ENCODE data around the gene VEPH1. TPM values are rescaled to one million over a fixed set of nuclear protein-coding genes. Genes with fewer than 3 reads are reported as not detected.

Gene VEPH1
- total RNA-seq, 1 experiment from 2014 or later, result 0.51 TPM

DNA sequence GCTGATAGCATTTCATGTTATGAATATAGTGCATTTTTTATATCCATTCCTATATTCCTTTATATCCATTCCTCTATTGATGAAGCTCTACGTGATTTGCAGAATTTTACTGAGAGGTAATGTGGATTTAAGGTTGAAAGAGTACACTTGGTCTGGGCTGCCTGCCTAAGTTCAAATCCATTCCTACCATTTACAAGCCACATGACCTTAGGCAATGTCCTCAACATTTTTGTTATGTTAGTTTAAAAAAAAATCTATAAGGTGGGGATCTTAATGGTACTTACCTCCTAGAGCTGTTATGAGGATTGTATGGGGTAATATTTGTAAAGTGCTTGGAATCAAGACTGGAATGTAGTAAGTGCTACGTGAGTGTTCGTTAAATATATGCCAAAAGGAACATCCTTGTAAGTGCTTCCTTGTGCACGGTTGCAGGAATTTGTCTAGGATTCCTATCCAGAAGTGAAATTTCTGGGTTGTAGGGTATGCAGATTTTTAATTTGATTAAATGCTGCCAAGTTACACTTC is 11.2 kb upstream of the VEPH1 start:
- intact Hi-C loops (cut with micrococcal nuclease; ENCODE audit: unreplicated experiment) (no loop called here), in situ Hi-C loops (cut with HindIII; ENCODE audit: low pct_unique_long_range_greater_than_20kb, low sequenced_read_pairs) (no loop called here)
- DNase-seq (ENCODE audit: low read depth, low spot score) (no peak), ATAC-seq (no peak)
- ChIA-PET POLR2A (no interaction called here), CTCF (no interaction called here)
- H3K27me3 ChIP-seq (ENCODE audit: control insufficient read depth, insufficient read depth, low read length), result 0 out of 2 replicates have a peak, but pooled peaks cover 2% of the 10 kb centered on the region
- no TSS peak for BruUV-seq (replicated peaks)
- H3K4me3 ChIP-seq (ENCODE audit: low read depth in 2 of 2, low read length in 2 of 2), result no peak overlapping the region
- TF ChIP-seq SIN3A (IDR thresholded peaks at IDR 0.05; ENCODE audit: borderline replicate concordance, insufficient read depth, low read depth, low read length) (no peak), POLR2AphosphoS5 (IDR thresholded peaks at IDR 0.05; ENCODE audit: low read depth, low read length) (no peak), TCF7L2 (IDR thresholded peaks at IDR 0.05; ENCODE audit: low read depth, low read length) (no peak)
- TF ChIP-seq, protein P1, sequence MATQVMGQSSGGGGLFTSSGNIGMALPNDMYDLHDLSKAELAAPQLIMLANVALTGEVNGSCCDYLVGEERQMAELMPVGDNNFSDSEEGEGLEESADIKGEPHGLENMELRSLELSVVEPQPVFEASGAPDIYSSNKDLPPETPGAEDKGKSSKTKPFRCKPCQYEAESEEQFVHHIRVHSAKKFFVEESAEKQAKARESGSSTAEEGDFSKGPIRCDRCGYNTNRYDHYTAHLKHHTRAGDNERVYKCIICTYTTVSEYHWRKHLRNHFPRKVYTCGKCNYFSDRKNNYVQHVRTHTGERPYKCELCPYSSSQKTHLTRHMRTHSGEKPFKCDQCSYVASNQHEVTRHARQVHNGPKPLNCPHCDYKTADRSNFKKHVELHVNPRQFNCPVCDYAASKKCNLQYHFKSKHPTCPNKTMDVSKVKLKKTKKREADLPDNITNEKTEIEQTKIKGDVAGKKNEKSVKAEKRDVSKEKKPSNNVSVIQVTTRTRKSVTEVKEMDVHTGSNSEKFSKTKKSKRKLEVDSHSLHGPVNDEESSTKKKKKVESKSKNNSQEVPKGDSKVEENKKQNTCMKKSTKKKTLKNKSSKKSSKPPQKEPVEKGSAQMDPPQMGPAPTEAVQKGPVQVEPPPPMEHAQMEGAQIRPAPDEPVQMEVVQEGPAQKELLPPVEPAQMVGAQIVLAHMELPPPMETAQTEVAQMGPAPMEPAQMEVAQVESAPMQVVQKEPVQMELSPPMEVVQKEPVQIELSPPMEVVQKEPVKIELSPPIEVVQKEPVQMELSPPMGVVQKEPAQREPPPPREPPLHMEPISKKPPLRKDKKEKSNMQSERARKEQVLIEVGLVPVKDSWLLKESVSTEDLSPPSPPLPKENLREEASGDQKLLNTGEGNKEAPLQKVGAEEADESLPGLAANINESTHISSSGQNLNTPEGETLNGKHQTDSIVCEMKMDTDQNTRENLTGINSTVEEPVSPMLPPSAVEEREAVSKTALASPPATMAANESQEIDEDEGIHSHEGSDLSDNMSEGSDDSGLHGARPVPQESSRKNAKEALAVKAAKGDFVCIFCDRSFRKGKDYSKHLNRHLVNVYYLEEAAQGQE (IDR thresholded peaks at IDR 0.05; ENCODE audit: insufficient read depth in 1 of 2, low read depth in 2 of 2, low read length in 1 of 2), result no peak
- TF ChIP-seq, protein P2, sequence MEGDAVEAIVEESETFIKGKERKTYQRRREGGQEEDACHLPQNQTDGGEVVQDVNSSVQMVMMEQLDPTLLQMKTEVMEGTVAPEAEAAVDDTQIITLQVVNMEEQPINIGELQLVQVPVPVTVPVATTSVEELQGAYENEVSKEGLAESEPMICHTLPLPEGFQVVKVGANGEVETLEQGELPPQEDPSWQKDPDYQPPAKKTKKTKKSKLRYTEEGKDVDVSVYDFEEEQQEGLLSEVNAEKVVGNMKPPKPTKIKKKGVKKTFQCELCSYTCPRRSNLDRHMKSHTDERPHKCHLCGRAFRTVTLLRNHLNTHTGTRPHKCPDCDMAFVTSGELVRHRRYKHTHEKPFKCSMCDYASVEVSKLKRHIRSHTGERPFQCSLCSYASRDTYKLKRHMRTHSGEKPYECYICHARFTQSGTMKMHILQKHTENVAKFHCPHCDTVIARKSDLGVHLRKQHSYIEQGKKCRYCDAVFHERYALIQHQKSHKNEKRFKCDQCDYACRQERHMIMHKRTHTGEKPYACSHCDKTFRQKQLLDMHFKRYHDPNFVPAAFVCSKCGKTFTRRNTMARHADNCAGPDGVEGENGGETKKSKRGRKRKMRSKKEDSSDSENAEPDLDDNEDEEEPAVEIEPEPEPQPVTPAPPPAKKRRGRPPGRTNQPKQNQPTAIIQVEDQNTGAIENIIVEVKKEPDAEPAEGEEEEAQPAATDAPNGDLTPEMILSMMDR (IDR thresholded peaks at IDR 0.05), result no peak
- no peak overlapping the region for H3K27ac ChIP-seq (ENCODE audit: low read length)
- H3K4me1 ChIP-seq (ENCODE audit: control insufficient read depth, insufficient read depth, low read length), result no peaks in the 10 kb centered on the region
- no peaks in the 10 kb centered on the region for H3K9me3 ChIP-seq (ENCODE audit: control insufficient read depth, insufficient read depth, low read depth, low read length)
- H3K36me3 ChIP-seq (ENCODE audit: control insufficient read depth, insufficient read depth, low read length), result no peaks in the 10 kb centered on the region

DNA sequence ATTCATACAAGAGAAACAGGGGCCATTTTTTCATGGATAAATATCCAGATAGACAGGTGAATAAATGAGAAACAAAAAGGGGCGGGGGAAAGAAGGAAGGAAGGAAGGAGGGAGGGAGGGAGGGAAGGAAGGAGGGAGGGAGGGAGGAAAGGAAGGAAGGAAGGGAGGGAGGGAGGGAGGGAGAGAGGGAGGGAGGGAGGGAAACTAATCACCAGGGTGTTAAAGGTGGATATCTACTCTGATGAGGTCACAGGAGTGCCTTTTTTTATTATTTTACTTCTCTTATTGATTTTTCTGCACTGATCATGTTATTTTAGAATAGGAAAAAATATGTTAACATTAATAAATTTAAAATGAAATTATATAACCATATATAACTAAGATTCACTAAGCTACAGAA is 10.4 kb upstream of the VEPH1 start:
- intact Hi-C loops (cut with micrococcal nuclease; ENCODE audit: unreplicated experiment), result no loop called here
- Histone ChIP-seq H3K27me3 (ENCODE audit: control insufficient read depth, insufficient read depth, low read length) (0 out of 2 replicates have a peak, but pooled peaks cover 3% of the 10 kb centered on the region), H3K36me3 (ENCODE audit: control insufficient read depth, insufficient read depth, low read length) (no peaks in the 10 kb centered on the region), H3K27ac (ENCODE audit: low read length) (no peak overlapping the region), H3K4me3 (ENCODE audit: low read depth in 2 of 2, low read length in 2 of 2) (no peak overlapping the region), H3K4me1 (ENCODE audit: control insufficient read depth, insufficient read depth, low read length) (no peaks in the 10 kb centered on the region), H3K9me3 (ENCODE audit: control insufficient read depth, insufficient read depth, low read depth, low read length) (no peaks in the 10 kb centered on the region)
- no TSS peak for BruUV-seq (replicated peaks)
- CTCF ChIA-PET, result no interaction called here
- in situ Hi-C loops (cut with HindIII; ENCODE audit: low pct_unique_long_range_greater_than_20kb, low sequenced_read_pairs), result no loop called here
- TF ChIP-seq POLR2AphosphoS5 (IDR thresholded peaks at IDR 0.05; ENCODE audit: low read depth, low read length) (no peak), TCF7L2 (IDR thresholded peaks at IDR 0.05; ENCODE audit: low read depth, low read length) (no peak), SIN3A (IDR thresholded peaks at IDR 0.05; ENCODE audit: borderline replicate concordance, insufficient read depth, low read depth, low read length) (no peak)
- TF ChIP-seq, protein P2 (IDR thresholded peaks at IDR 0.05), result no peak
- TF ChIP-seq, protein P1 (IDR thresholded peaks at IDR 0.05; ENCODE audit: insufficient read depth in 1 of 2, low read depth in 2 of 2, low read length in 1 of 2), result no peak
- ATAC-seq, result no peak
- DNase-seq (ENCODE audit: low read depth, low spot score), result no peak
- POLR2A ChIA-PET, result no interaction called here
